ENCODE measurements around the gene TAPT1.
"Not testable (repeated sequence)": the region's sequence is repeated elsewhere in the genome, so short reads cannot be mapped to it uniquely, and the experiment has no call there.

TAPT1 gene
- 48.7 to 53.8 reads per million in 2 donors for total RNA-seq

- peak; percentile 68 for DNase-seq
These were observed at the start of gene TAPT1 for GRCh38 chr4:16225863-16226815. Gene TAPT1, minus strand, starts transcription at chr4:16226471. Its CDS starts 14 bp downstream, at chr4:16226457.

- no peak for DNase-seq
These were observed 45.1 kb upstream of the TAPT1 start for GRCh38 chr4:16271411-16271810.

- DNase-seq, result no peak
These were observed 44.4 kb upstream of the TAPT1 start for GRCh38 chr4:16270454-16271328.

GRCh38 chr4:16269742-16270453 lies 43.6 kb upstream of the TAPT1 start:
- DNase-seq, result not testable (repeated sequence)

- DNase-seq, result no peak
These were observed 43.0 kb upstream of the TAPT1 start for GRCh38 chr4:16269240-16269639.

- no peak for DNase-seq
These were observed 42.0 kb upstream of the TAPT1 start for GRCh38 chr4:16268290-16268689.

GRCh38 chr4:16267639-16268038 lies 41.4 kb upstream of the TAPT1 start:
- no peak for DNase-seq

GRCh38 chr4:16265820-16266219 lies 39.5 kb upstream of the TAPT1 start:
- no peak for DNase-seq

GRCh38 chr4:16264798-16265197 lies 38.5 kb upstream of the TAPT1 start:
- DNase-seq, result no peak

- no peak for DNase-seq
These were observed 36.8 kb upstream of the TAPT1 start for GRCh38 chr4:16263056-16263455.

- no peak for DNase-seq
These were observed 35.9 kb upstream of the TAPT1 start for GRCh38 chr4:16262188-16262587.

GRCh38 chr4:16261313-16261878 lies 35.1 kb upstream of the TAPT1 start:
- DNase-seq, result no peak

GRCh38 chr4:16259889-16260246 lies 33.6 kb upstream of the TAPT1 start:
- DNase-seq, result no peak

GRCh38 chr4:16259241-16259888 lies 33.1 kb upstream of the TAPT1 start:
- DNase-seq, result no peak

GRCh38 chr4:16257611-16258010 lies 31.3 kb upstream of the TAPT1 start:
- DNase-seq, result no peak

- DNase-seq, result no peak
These were observed 30.1 kb upstream of the TAPT1 start for GRCh38 chr4:16256343-16256742.

GRCh38 chr4:16255730-16256129 lies 29.5 kb upstream of the TAPT1 start:
- no peak for DNase-seq

GRCh38 chr4:16253127-16253960 lies 27.1 kb upstream of the TAPT1 start:
- no peak for DNase-seq

- no peak for DNase-seq
These were observed 24.5 kb upstream of the TAPT1 start for GRCh38 chr4:16250661-16251365.

- DNase-seq, result no peak
These were observed 22.3 kb upstream of the TAPT1 start for GRCh38 chr4:16248605-16249004.
